Esophagus squamous epithelium (tissue), 5 donors: ENCODE results near the gene ACP4. TPM values are rescaled to one million over a fixed set of nuclear protein-coding genes. Genes with fewer than 3 reads are reported as not detected.
"Not testable (repeated sequence)": the region's sequence is repeated elsewhere in the genome, so short reads cannot be mapped to it uniquely, and the experiment has no call there.

Source experiments
- DNase-seq: peaks from one replicate; lab custom pipeline; 2025; lab: John Stamatoyannopoulos, UW
- H3K27ac ChIP-seq, 4 donors: fragments of 200-600 bp; sonication (generic); one replicate each; pipeline ENCODE4 v1.5.1; 2016 to 2019; ENCODE audit warnings: mild to moderate bottlenecking in 1 of 4
- H3K27me3 ChIP-seq, 4 donors: fragments of 200-600 bp; sonication (generic); 1 replicate in 3 of 4; 2 replicates in 1 of 4; pipeline versions ENCODE4 v1.5.1 to v1.6.0; 2017 to 2021; ENCODE audit warnings: antibody characterized with exemption in 1 of 4
- H3K36me3 ChIP-seq, 3 donors: fragments of 200-600 bp; sonication (generic); one replicate each; pipeline ENCODE4 v1.5.1; 2016 to 2019
- H3K4me1 ChIP-seq, 3 donors: fragments of 200-600 bp; sonication (generic); one replicate each; pipeline ENCODE4 v1.5.1; 2017 to 2019
- H3K4me3 ChIP-seq, 4 donors: fragments of 200-600 bp; sonication (generic); 1 replicate in 3 of 4; 2 replicates in 1 of 4; pipeline ENCODE4 v1.5.1; 2016 to 2019; ENCODE audit warnings: mild to moderate bottlenecking in 2 of 4, moderate library complexity in 1 of 4
- H3K9me3 ChIP-seq, 3 donors: fragments of 200-600 bp; sonication (generic); one replicate each; pipeline ENCODE4 v1.5.1; 2016 to 2019
- POLR2A ChIP-seq, 4 donors: fragments of 450-650 bp; IDR thresholded peaks; one replicate each; pipeline ENCODE4 v1.6.1; 2017; ENCODE audit warnings: antibody characterized with exemption in 4 of 4, mild to moderate bottlenecking in 4 of 4, moderate library complexity in 3 of 4
- WGBS, 2 donors: methylation state at CpG; one replicate each; pipeline ENCODE4 v1.1.5; 2018; 5-methylcytosine and 5-hydroxymethylcytosine counted together
- intact Hi-C: fragments of 100-400 bp; cut with DNase I; formaldehyde crosslinking; loops from one replicate; pipeline ENCODE4 v1.15.0; 2022
- total RNA-seq, 4 donors: library from RNA; depleted of rRNA; stranded (reverse); fragments of >200 nt; gene quantifications; one replicate each; pipeline ENCODE4 v1.1.0, GENCODE V29; 2016
- TF ChIP-seq, protein P1 (sequence below), 6 experiments: fragments of 450-650 bp in 4 of 6; fragments of 200-600 bp in 2 of 6; sonication (generic) in 2 of 6; IDR thresholded peaks; one replicate each; pipeline ENCODE4 v1.5.1; 2016 to 2019; ENCODE audit warnings: antibody characterized with exemption in 6 of 6, mild to moderate bottlenecking in 4 of 6, moderate library complexity in 4 of 6
- donor health status: DM: yes; HTN: yes; CAD: no.

Gene ACP4
- total RNA-seq, 4 donors from 2014 or later = not detected

DNA sequence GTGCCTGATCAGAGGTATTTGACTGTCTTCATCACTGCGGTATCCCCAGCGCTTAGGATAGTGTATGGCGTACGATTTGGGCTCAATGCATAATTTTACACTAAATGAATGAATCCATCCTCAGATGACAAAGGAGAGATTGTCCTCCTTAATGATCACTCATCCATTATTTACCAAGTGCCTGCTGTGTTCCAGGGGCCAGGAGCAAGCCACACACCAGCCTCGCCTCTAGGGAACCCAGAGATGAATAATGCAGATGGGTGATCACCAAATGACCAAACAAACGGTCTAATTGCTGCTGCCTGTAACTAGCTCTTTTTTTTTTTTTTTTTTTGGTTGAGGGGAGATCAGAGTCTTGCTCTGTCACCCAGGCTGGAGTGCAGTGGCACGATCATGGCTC lies 25.8 kb upstream of the ACP4 start:
- 73% methylated on average over 6 to 7 of the region's 7 CpGs for WGBS, 2 donors
- no peaks in the 10 kb centered on the region for H3K4me1 ChIP-seq
- peaks cover 0 to 37% (median 0%) of the 10 kb centered on the region in 4 donors for H3K27me3 ChIP-seq
- no peak overlapping the region for H3K27ac ChIP-seq
- intact Hi-C loops = no loop called here
- no peaks in the 10 kb centered on the region for H3K36me3 ChIP-seq
- DNase-seq = no peak
- no peaks in the 10 kb centered on the region for H3K9me3 ChIP-seq
- no peak for TF ChIP-seq POLR2A (IDR thresholded peaks at IDR 0.05)
- TF ChIP-seq, protein P1, sequence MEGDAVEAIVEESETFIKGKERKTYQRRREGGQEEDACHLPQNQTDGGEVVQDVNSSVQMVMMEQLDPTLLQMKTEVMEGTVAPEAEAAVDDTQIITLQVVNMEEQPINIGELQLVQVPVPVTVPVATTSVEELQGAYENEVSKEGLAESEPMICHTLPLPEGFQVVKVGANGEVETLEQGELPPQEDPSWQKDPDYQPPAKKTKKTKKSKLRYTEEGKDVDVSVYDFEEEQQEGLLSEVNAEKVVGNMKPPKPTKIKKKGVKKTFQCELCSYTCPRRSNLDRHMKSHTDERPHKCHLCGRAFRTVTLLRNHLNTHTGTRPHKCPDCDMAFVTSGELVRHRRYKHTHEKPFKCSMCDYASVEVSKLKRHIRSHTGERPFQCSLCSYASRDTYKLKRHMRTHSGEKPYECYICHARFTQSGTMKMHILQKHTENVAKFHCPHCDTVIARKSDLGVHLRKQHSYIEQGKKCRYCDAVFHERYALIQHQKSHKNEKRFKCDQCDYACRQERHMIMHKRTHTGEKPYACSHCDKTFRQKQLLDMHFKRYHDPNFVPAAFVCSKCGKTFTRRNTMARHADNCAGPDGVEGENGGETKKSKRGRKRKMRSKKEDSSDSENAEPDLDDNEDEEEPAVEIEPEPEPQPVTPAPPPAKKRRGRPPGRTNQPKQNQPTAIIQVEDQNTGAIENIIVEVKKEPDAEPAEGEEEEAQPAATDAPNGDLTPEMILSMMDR (IDR thresholded peaks at IDR 0.05) = no peak
- H3K4me3 ChIP-seq = no peak overlapping the region

DNA sequence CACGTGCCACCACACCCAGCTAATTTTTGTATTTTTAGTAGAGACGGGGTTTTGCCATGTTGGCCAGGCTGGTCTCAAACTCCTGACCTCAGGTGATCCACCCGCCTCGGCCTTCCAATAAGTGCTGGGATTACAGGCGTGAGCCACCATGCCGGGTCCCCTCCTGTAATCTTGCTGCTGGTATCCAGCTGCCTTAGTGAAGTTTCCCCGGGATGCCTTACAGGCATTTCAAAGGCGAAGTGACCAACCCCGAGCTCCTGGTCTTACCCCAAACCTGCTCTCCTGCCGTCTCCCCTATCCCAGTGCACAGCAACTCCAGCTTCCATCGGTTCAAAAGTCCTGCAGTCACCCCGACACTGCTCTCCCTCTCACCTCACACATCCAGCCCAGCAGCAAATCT lies 23.5 kb upstream of the ACP4 start:
- peaks cover 0 to 51% (median 0%) of the 10 kb centered on the region in 4 donors for H3K27me3 ChIP-seq
- not testable (repeated sequence) for H3K4me1 ChIP-seq

DNA sequence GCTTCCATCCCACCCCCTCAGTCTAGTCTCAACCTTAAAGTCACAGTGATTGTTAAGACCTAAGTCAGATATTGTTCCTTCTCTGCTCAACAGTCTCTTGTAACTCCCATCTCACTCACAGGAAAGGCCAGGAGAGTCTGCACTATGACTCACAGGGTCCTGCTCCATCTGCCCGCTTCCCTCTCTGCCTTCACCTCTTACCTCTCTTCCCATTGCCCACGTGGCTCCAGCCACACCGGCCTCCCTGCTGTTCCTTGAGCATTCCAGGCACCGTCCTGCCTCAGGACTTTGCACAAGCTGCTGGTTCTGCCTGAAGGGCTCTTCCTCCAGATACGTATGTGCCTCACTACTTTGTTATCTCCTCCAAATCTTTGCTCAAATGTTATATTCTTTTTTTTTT lies 23.0 kb upstream of the ACP4 start:
- DNase-seq, intact Hi-C loops, H3K4me1 ChIP-seq, H3K27ac ChIP-seq, H3K4me3 ChIP-seq, H3K9me3 ChIP-seq, H3K36me3 ChIP-seq: not testable (repeated sequence)
- WGBS, 2 donors = 36 to 37% methylated on average over 5 of the region's 5 CpGs
- H3K27me3 ChIP-seq = peaks cover 0 to 56% (median 0%) of the 10 kb centered on the region in 4 donors

More for the DNA sequence above, 23.5 kb upstream of the ACP4 start:
- H3K4me3 ChIP-seq, intact Hi-C loops, H3K9me3 ChIP-seq, H3K36me3 ChIP-seq, DNase-seq, H3K27ac ChIP-seq: not testable (repeated sequence)
- WGBS, 2 donors = 75 to 76% methylated on average over 12 of the region's 12 CpGs

DNA sequence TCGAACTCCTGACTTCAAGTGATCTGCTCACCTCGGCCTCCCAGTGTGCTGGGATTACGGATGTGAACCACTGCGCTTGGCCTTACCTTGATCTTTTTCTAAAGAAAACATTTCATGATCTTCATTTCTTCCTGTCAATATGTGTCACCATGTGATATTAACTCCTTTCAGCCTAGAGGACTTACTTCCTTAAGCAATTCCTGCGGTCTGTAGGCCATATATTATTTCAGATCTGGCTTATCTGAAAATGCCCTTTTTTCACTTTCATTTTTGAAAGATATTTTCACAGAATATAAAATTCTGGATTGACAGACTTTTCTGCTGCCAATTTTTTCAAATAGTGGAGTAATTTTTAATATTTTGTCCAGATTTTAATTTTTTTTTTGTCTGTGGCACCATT lies 21.9 kb upstream of the ACP4 start:
- WGBS, 2 donors = 38 to 62% methylated on average over 5 of the region's 5 CpGs
- DNase-seq = no peak
- Histone ChIP-seq H3K4me3 (no peak overlapping the region), H3K36me3 (no peaks in the 10 kb centered on the region), H3K9me3 (peaks cover 0 to 5% (median 0%) of the 10 kb centered on the region in 3 donors), H3K4me1 (no peaks in the 10 kb centered on the region), H3K27me3 (peaks cover 0 to 66% (median 0%) of the 10 kb centered on the region in 4 donors), H3K27ac (no peak overlapping the region)
- TF ChIP-seq, protein P1 (IDR thresholded peaks at IDR 0.05) = no peak
- no peak for TF ChIP-seq POLR2A (IDR thresholded peaks at IDR 0.05)
- intact Hi-C loops = no loop called here

DNA sequence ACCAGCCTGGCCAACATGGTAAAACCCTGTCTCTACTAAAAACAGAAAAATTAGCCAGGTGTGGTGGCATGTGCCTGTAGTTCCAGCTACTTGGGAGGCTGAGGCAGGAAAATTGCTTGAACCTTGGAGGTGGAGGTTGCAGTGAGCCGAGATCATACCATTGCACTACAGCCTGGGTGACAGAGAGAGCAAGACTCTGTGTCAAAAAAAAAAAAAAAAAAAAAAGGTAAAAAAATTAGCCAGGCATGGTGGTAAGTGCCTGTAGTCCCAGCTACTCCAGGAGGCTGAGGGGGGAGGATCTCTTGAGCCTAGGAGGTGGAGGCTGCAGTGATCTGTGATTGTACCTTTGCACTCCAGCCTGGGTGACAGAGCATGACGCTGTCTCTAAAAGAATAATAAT lies 20.1 kb upstream of the ACP4 start, which contains the start of gene GPR32:
TSS of gene GPR32 (plus strand) at position 301 of the 400 bp plus-strand sequence. CDS start 137 bp downstream, outside the sequence.
- H3K9me3 ChIP-seq, H3K36me3 ChIP-seq, intact Hi-C loops, DNase-seq, H3K4me3 ChIP-seq, H3K27ac ChIP-seq, H3K4me1 ChIP-seq: not testable (repeated sequence)
- peaks cover 0 to 69% (median 0%) of the 10 kb centered on the region in 4 donors for H3K27me3 ChIP-seq
- WGBS, 2 donors = 70 to 77% methylated on average over 1 to 2 of the region's 2 CpGs

DNA sequence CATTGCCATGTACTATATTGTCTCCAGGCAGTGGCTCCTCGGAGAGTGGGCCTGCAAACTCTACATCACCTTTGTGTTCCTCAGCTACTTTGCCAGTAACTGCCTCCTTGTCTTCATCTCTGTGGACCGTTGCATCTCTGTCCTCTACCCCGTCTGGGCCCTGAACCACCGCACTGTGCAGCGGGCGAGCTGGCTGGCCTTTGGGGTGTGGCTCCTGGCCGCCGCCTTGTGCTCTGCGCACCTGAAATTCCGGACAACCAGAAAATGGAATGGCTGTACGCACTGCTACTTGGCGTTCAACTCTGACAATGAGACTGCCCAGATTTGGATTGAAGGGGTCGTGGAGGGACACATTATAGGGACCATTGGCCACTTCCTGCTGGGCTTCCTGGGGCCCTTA lies 19.3 kb upstream of the ACP4 start:
- Histone ChIP-seq H3K27me3 (peaks cover 0 to 71% (median 0%) of the 10 kb centered on the region in 4 donors), H3K4me3 (no peak overlapping the region), H3K27ac (no peak overlapping the region), H3K4me1 (no peaks in the 10 kb centered on the region), H3K9me3 (peaks cover 0 to 5% (median 0%) of the 10 kb centered on the region in 3 donors), H3K36me3 (no peaks in the 10 kb centered on the region)
- 71 to 77% methylated on average over 9 of the region's 13 CpGs for WGBS, 2 donors
- intact Hi-C loops = no loop called here
- TF ChIP-seq, protein P1 (IDR thresholded peaks at IDR 0.05) = no peak
- no peak for TF ChIP-seq POLR2A (IDR thresholded peaks at IDR 0.05)
- DNase-seq = no peak

DNA sequence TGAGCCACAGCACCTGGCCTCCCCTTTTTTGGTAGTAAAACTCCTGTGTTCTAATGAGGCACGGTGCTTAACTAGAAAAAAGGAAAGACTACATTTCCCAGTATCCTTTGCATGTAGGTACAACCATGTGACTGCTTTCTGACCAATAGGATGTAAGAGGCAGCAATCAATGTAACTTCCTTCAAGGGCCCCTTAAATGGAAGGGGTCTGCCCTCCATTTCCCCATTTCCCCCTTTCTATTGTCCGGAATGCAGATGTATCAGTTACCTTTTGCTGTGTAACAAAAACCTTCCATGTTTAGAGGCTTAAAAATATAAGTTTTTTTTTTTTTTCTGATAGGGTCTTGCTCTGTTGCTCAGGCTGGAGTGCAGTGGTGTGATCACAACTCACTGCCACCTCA lies 17.7 kb upstream of the ACP4 start:
- Histone ChIP-seq H3K27ac (no peak overlapping the region), H3K36me3 (no peaks in the 10 kb centered on the region), H3K9me3 (peaks cover 0 to 13% (median 8%) of the 10 kb centered on the region in 3 donors), H3K4me3 (no peak overlapping the region), H3K27me3 (peaks cover 0 to 80% (median 0%) of the 10 kb centered on the region in 4 donors), H3K4me1 (no peaks in the 10 kb centered on the region)
- intact Hi-C loops = no loop called here
- DNase-seq = no peak
- 66 to 68% methylated on average over 2 of the region's 2 CpGs for WGBS, 2 donors
- TF ChIP-seq, protein P1 (IDR thresholded peaks at IDR 0.05) = no peak
- no peak for TF ChIP-seq POLR2A (IDR thresholded peaks at IDR 0.05)

DNA sequence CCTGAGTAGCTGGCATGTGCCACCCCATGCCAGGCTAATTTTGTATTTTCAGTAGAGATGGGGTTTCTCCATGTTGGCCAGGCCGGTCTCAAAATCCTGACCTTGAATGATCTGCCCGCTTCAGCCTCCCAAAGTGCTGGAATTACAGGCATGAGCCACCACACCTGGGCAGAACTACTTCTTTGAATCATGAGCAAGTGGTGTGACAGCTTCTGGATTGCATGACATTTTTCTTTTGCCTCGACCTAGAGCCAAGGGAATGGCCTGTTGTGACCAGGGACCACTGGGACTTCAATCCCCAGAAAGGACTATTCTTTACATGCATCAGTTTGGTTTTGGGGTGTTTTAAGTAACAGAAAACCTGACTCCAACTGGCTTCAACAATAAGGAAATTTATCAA lies 17.3 kb upstream of the ACP4 start:
- DNase-seq, H3K27ac ChIP-seq, H3K36me3 ChIP-seq, H3K4me1 ChIP-seq, H3K4me3 ChIP-seq, intact Hi-C loops: not testable (repeated sequence)
- Histone ChIP-seq H3K27me3 (peaks cover 0 to 85% (median 0%) of the 10 kb centered on the region in 4 donors), H3K9me3 (peaks cover 0 to 13% (median 8%) of the 10 kb centered on the region in 3 donors)
- WGBS, 2 donors = 61% methylated on average over 3 of the region's 3 CpGs; no CpG with 5 or more reads in 1 of the 2 donors

DNA sequence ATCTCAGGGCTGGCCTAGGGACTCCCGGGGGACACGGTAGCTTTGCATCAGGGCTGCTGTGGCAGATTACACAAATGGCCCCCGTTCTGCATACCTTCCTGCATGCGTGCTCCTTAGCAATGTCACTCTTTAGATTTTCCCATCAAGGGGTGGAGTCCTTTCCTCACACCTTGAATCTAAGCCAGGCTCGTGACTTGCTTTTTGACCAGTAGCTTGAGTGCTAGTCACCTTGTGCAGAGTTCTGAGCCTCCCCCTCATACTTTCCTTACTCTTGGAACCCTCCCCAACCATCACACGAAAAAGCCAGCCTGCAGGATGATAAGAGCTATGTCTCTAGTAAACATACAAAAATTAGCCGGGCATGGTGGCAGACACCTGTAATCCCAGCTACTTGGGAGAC lies 16.8 kb upstream of the ACP4 start:
- Histone ChIP-seq H3K27me3 (peaks cover 0 to 88% (median 0%) of the 10 kb centered on the region in 4 donors), H3K9me3 (peaks cover 0 to 13% (median 8%) of the 10 kb centered on the region in 3 donors)
- H3K36me3 ChIP-seq, H3K4me3 ChIP-seq, H3K27ac ChIP-seq, H3K4me1 ChIP-seq, intact Hi-C loops, DNase-seq: not testable (repeated sequence)
- 21 to 57% methylated on average over 2 to 4 of the region's 7 CpGs for WGBS, 2 donors
